Measurements from ENCODE around the gene ACACB.
A peak's percentile ranks its signal among the peaks of the same experiment; 100 is the strongest.
"Not testable (repeated sequence)": the region's sequence is repeated elsewhere in the genome, so short reads cannot be mapped to it uniquely, and the experiment has no call there.

ACACB gene

GRCh38 chr12:109140560-109140959, 24.2 kb downstream of the ACACB start:
- TF ChIP-seq, protein P1, sequence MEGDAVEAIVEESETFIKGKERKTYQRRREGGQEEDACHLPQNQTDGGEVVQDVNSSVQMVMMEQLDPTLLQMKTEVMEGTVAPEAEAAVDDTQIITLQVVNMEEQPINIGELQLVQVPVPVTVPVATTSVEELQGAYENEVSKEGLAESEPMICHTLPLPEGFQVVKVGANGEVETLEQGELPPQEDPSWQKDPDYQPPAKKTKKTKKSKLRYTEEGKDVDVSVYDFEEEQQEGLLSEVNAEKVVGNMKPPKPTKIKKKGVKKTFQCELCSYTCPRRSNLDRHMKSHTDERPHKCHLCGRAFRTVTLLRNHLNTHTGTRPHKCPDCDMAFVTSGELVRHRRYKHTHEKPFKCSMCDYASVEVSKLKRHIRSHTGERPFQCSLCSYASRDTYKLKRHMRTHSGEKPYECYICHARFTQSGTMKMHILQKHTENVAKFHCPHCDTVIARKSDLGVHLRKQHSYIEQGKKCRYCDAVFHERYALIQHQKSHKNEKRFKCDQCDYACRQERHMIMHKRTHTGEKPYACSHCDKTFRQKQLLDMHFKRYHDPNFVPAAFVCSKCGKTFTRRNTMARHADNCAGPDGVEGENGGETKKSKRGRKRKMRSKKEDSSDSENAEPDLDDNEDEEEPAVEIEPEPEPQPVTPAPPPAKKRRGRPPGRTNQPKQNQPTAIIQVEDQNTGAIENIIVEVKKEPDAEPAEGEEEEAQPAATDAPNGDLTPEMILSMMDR (IDR thresholded peaks at IDR 0.05; ENCODE audit: extremely low read depth, missing control alignments), result no peak
- no peak for DNase-seq (ENCODE audit: low spot score)

GRCh38 chr12:109144224-109144623, 27.8 kb downstream of the ACACB start:
- no peak for DNase-seq (ENCODE audit: low spot score)

DNA sequence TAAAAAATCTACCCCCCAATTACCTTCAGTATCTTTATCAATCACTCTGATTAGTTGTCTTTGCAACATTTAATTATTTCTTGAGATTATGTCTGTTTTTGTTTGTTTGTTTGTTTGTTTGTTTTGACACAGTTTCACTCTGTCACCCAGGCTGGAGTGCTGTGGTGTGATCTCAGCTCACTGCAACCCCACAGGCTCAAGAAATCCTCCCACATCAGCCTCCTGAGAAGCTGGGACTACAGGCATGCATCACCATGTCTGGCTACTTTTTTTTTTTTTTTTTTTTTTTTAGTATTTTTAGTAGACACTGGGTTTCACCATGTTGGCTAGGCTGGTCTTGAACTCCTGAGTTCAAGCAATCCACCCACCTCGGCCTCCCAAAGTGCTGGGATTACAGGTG, 30.7 kb downstream of the ACACB start:
- not testable (repeated sequence) for DNase-seq (ENCODE audit: low spot score)

More at GRCh38 chr12:109144224-109144623, 27.8 kb downstream of the ACACB start:
- TF ChIP-seq, protein P1 (IDR thresholded peaks at IDR 0.05; ENCODE audit: extremely low read depth, missing control alignments), result no peak

GRCh38 chr12:109147954-109148353, 31.6 kb downstream of the ACACB start:
- TF ChIP-seq, protein P1 (IDR thresholded peaks at IDR 0.05; ENCODE audit: extremely low read depth, missing control alignments), result no peak
- DNase-seq (ENCODE audit: low spot score), result no peak

GRCh38 chr12:109150124-109150640, 33.8 kb downstream of the ACACB start:
- TF ChIP-seq, protein P1 (IDR thresholded peaks at IDR 0.05; ENCODE audit: extremely low read depth, missing control alignments), result no peak
- DNase-seq (ENCODE audit: low spot score), result no peak

DNA sequence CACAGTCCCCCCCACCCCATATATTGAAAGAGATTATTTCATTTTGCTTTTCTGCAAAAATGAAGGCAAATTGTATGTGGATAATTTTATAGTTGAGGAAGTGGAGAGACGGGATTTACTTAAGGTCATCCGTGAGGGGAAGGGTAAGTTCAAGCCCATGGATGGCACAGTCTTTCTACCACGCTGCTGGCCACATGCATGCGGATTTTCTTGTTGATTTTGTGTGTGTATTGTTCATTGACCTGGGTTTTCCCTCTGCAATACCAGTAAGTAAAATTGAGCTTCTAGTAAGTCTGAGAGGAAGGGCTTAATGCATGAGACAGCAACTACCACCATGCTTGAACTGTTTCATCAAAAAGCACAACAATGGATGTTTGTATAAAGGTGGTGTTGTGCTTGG, 35.1 kb downstream of the ACACB start:
- DNase-seq (ENCODE audit: low spot score), result no peak
- TF ChIP-seq, protein P1 (IDR thresholded peaks at IDR 0.05; ENCODE audit: extremely low read depth, missing control alignments), result no peak

- peak; percentile 33 for DNase-seq (ENCODE audit: low spot score)
- TF ChIP-seq, protein P1 (IDR thresholded peaks at IDR 0.05; ENCODE audit: extremely low read depth, missing control alignments), result no peak
These were observed 37.5 kb downstream of the ACACB start for GRCh38 chr12:109153821-109154441.

Data from GM20000 (cell line).